Fibroblast of pulmonary artery (primary cell): ENCODE measurements around the gene COX19.

Experiments
- DNase-seq: peaks from one replicate; pipeline ENCODE4 v3.0.0-alpha.2; 2010; ENCODE audit warnings: low read depth
- H3K4me3 ChIP-seq: replicated peaks from 2 replicates; pipeline ENCODE4 v1.5.1; 2011; ENCODE audit warnings: low read depth, mild to moderate bottlenecking, control low read depth, low read length, moderate library complexity
- TF ChIP-seq, protein P1 (sequence below): IDR thresholded peaks from 2 replicates; pipeline ENCODE4 v1.5.1; 2011; ENCODE audit warnings: mild to moderate bottlenecking, control low read depth, low read length, inconsistent platforms; ENCODE audit errors: missing control alignments

Gene COX19

DNA sequence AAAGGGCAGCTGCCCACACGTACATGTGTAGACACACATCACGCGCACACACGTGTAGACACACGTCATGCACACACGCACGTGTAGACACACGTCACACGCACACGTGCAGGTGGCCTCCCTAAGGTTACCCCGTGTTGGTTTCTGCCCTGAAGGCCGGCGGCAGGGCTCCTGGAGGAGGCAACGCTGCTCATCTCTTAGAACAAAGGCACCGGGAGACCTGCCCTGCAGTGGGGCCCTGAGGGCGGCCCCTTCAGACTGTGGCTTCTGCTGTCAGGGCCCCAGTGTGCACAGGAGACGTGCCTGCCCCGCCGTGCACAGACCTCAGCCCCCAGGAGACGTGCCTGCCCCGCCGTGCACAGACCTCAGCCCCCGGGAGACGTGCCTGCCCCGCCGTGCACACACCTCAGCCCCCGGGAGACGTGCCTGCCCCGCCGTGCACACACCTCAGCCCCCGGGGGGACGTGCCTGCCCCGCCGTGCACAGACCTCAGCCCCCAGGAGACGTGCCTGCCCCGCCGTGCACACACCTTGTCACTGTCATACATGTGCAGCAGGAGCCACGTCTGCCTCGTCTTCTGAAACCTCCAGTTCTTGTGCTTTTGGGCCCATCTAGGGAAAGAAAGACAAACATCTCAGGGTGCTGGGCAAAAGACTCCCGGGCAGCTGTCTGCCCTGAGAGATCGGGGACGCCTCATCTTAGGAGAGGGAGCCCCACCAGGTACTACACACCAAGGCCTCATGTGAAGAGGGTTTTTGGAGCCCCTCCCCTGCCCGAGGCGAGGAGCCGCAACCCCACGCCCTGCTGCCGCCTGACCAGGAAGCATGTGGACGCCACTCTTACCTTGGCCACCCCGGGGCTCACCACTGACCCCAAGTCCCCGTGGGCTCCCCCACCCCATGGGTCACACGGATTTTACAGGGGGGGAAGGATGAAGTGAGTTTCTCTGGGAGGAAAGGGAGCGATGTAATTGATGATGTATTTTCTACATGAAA is 24.9 kb upstream of the COX19 start:
- no peak for DNase-seq
- H3K4me3 ChIP-seq = no peak overlapping the region
- TF ChIP-seq, protein P1, sequence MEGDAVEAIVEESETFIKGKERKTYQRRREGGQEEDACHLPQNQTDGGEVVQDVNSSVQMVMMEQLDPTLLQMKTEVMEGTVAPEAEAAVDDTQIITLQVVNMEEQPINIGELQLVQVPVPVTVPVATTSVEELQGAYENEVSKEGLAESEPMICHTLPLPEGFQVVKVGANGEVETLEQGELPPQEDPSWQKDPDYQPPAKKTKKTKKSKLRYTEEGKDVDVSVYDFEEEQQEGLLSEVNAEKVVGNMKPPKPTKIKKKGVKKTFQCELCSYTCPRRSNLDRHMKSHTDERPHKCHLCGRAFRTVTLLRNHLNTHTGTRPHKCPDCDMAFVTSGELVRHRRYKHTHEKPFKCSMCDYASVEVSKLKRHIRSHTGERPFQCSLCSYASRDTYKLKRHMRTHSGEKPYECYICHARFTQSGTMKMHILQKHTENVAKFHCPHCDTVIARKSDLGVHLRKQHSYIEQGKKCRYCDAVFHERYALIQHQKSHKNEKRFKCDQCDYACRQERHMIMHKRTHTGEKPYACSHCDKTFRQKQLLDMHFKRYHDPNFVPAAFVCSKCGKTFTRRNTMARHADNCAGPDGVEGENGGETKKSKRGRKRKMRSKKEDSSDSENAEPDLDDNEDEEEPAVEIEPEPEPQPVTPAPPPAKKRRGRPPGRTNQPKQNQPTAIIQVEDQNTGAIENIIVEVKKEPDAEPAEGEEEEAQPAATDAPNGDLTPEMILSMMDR = no peak

DNA sequence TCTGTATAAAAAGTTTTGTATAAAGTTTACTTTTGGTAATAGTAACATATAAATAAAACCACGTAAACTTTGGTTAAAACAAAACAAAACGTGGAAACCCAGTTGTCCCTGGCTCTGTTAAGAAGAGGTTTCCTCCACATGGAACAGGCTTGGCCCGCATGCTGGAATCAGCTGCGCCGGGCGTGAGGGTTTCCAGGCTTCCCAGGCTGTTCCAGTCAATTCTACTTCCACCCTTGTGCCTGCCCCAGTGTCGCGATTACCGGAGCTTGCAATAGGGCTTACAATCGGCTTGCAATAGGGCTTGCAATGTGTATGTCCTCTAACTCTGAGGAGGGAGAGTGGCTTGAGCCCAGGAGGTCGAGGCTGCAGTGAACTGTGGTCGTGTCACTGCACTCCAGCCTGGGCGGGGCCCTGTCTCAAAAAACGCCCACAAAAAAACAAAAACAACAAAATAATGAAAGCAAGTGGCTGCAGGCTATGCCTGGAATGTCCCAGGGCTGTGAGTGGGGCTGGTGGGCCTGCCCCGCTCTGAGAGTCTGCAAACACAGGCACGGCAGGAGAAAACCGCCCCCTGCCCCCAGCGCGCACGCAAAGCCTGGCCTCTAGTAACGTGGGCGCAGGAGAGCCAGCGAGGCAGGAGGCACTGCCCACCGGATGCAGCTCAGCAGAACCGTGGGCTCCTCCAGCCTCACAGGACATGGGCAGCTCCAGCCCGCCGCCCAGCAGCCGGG is 24.0 kb upstream of the COX19 start:
- TF ChIP-seq, protein P1 = no peak
- DNase-seq = no peak

DNA sequence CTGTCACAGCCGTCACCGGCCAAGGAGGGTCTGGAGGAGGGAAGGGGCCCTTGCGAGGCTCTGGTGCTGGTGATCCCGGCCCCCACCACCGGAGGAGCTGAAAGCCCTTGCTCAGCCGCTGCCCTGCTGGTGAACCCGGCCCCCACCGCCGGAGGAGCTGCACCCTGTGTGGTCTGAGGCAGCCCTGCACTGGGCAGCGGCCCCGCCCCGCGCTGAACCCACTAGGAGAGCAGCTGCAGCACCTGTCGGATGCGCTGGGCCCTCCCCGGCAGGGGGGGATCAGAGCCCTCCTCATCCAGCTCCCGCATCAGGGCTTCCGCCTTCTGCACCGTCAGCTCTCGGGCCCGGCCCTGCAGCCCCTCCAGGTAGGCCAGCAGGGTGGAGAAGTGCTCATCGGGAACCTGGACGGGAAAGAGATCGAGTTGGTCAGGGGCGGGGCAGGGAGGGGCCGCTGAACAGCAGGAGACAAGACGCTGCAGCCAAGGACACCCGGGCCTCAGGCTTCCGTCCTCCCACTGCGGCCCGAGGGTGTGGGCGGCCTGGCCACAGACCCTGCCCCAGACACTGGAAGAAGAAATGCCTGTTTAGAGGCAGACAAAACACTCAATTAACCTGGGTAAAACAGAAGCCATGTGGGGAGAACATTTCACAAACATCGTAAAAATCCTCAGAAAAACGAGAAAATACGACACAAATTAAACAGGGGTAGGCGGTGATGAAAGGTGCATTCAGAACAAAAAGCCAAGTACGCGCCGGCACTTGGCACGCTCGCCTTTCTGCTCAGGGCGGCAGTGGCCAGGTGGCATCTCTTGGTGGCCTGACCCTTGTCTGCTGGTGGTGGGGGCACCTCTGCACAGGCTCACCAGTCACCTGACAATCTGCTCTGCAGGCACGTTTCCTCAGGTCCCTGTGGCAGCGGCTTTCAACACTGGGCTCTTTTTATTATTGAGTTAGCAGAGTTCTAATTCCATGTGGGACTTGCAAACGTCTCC is 22.4 kb upstream of the COX19 start:
- no peak overlapping the region for H3K4me3 ChIP-seq
- no peak for DNase-seq
- TF ChIP-seq, protein P1 = no peak

More for the DNA sequence above, 24.0 kb upstream of the COX19 start:
- H3K4me3 ChIP-seq = no peak overlapping the region

DNA sequence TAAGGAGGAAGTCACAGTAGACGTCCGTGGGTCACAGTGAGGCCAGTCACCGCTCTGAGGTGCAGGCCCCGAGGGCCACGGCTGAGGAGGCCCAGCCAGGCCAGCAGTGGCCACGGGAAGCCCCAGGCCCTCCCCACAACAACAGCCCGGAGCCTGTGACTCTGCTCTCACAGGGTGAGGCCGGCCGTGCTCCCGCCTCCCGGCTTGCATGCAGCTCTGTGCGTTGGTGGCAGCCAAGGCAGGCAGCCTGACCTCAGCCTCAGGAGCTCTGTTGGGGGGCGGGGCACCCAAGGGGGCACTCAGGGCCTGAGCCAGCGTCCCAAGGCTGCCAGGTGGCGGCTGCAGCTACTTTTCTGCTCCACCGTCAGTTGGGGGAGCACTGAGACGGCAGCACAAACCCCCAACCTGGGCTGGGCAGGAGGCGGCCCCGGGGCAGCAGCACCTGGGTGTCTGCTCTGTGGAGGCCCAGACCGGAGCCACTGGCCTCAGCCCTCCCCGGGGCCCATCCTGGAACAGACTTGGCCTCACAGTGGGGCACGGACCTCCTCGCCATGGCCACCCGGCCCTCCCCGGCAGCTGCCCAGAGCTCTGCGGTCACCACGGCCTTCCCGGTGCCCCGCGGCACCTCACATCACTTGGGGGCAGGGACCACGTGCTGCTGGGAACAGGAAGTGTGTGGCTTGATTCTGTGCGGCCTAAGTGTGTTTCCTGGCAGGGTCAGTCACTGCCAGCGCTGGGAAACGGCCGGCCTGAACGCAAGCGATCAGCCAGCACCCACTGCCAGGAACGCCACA is 20.9 kb upstream of the COX19 start:
- TF ChIP-seq, protein P1 = no peak
- DNase-seq = no peak
- no peak overlapping the region for H3K4me3 ChIP-seq

DNA sequence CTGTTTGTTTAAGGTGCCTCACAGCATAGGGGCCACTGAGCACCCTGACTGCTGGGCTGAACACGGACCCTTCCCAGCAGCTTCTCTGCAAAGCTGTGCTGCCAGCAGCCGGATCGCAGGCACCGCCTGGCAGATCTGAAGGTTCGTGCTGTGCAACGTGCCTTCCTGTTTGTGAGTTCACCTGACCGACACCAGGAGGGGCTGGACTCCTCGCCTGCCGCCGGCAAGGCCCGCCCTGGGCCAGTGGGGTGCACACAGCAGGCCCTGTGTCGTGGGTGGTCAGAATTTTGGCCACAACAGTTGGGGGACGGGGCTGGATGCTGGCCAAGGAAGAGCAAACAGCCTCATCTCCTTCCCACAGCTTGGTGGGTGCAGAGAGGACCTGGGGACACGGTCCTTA is 20.2 kb upstream of the COX19 start:
- H3K4me3 ChIP-seq = no peak overlapping the region
- TF ChIP-seq, protein P1 = no peak
- DNase-seq = no peak
